Measurements from ENCODE around the gene SPAG6.

GRCh38 chr10:22338185-22338900 is 7.0 kb upstream of the SPAG6 start:
- TF ChIP-seq ARNTL (CRISPR knock-in tag; IDR thresholded peaks at IDR 0.05; ENCODE audit: borderline replicate concordance, low read depth) (no peak), OSR1 (CRISPR knock-in tag; IDR thresholded peaks at IDR 0.05) (no peak), ZFP3 (CRISPR knock-in tag; IDR thresholded peaks at IDR 0.05) (no peak)

Measured in SK-N-SH treated with all-trans-retinoic acid at 6 μM for 48 hours (cell line).